Measurements from ENCODE around the gene PAOX.
A peak's percentile ranks its signal among the peaks of the same experiment; 100 is the strongest.

Gene PAOX

GRCh38 chr10:133350283-133350949 is 28.6 kb upstream of the PAOX start:
- no peak for DNase-seq

DNA sequence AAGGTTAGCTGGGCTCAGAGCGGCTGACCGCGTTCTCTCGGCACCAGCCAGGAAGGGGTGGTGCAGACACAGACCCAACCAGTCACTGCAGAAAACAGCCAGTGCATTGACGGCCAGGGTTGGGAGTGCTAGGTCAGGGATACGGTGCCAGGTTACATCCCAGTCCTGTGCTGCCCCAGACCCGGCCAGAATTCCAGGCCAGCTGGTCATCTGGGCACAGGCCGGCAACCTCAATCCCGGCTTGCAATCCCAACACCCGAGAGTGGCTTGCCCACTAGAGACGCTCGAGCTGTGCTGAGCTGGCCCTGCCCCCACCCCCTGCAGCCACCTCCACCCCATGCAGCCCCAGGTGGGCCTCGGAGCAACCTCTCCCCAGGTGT is 28.1 kb upstream of the PAOX start:
- DNase-seq = no peak

GRCh38 chr10:133351408-133352318 is 27.4 kb upstream of the PAOX start:
- DNase-seq = no peak

- no peak for DNase-seq
Measured at GRCh38 chr10:133353202-133353959, 25.7 kb upstream of the PAOX start.

DNA sequence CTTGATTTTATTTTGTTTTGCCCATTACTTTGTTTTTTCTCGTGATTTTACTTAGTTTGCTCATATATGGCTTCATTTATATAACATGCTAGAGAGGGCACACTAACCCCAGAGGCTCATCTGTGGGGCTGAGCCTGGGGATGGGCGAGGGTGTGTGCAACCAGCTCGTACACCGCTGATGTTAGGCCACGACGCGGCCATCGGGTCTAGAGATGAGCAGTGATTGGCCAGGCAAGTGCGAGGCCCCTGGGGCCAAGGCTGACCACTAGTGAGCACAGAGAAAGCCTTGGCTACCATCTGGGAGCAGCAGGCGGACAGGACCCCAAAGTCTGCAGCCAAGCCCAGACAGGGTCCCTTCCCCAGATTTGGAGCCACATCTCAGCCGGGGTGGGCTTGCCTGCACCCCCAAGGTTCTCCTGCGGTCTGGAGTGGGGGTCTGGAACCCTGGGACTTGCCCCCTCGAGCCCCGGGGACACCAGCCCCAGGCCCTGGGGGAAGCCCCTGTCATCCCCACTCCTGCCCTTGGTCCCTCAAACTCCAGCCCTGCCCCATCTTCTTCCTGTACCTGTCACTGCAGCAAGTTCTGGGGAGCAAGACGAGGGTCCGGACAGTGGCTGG is 25.0 kb upstream of the PAOX start:
- DNase-seq = no peak

DNA sequence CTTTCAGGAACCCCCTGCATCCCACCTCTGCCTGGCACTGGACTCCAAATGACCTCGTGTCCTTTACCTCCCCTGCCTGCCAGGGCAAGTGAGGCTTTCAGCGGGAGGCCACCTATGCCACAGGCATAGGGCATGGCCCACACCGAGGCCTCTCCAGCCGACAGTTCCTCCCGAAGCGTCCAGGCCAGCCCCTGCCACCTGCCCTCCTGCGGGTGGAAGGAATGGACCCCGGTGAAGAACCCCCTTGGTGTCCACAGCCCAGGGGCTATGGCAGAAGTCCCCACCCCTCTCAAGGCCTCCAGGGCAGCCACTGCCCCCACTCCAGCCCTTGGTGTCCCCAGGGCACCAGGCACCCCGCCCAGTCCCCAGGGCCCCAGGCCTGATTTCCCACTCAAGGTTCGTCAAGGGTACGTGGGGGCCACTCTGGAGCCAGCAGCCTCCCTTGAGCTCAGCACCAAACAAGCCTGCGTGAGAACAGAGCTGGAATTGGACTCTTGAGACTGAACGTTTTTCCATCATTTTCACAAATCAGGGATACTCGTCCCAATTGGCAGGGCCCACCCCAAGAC is 24.3 kb upstream of the PAOX start:
- no peak for DNase-seq

DNA sequence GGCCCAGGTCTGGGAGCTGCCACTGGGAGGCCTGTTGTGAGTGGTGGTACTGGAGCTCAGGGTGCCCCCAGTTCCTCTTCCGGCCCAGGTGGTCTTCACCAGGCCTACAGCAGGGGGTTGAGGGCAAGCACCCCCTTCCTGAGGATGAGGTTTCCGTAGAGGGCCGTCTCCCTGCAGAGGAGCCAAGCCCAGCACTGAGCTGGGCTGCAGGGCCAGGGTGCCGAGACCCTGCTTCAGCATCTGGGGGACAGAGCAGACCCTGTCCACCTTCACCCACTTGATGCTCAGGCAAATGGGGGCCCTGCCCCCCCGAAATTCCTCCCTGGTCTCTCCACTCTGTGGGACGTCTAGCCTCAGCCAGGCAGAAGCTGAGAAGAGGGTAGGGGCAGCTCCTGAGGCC is 23.8 kb upstream of the PAOX start:
- no peak for DNase-seq

GRCh38 chr10:133355991-133356390 is 23.1 kb upstream of the PAOX start:
- DNase-seq = no peak

- no peak for DNase-seq
Measured at GRCh38 chr10:133356549-133357284, 22.3 kb upstream of the PAOX start.

- DNase-seq = peak; percentile 80
Measured at GRCh38 chr10:133357285-133358161, 21.5 kb upstream of the PAOX start, which contains the start of gene FUOM. FUOM (minus strand) TSS chr10:133358019; CDS start chr10:133358007, 12 bp downstream.

DNA sequence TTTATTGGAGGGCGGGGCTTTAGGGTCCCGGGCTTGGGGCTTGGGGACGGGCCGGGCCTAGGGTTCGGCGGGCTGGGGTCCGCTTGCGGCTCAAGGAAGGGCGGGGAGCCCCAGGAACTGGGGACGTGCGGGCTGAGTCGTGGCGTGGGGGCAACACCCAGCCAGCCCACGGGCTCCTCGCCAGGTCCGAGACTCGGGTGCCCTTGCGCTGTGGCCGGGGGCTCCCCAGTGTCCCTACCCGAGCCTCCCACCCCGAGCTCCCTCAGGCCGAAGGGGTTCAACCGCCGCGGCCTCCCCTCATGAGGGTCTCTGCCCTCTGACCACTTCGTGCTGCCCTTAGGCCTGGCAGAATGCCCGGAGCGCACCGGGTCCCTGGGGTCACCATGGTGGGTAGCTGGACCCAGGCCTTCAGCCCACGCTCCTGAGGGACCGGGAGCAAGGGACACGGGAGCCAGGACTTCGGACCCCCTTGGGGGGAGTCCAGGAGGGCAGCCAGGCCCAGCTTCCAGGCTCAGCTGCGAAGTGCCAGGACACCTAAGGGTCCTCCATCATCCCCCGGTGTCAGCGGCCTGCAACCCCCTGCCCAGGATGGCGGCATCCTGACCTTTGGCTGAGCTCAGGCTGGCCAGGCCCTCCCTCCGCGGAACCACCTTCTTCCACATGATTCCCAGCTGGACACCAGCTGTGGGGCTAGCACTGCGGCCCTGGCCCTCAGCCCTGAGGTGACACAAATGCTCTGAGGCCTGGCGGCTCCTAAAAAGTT is 20.7 kb upstream of the PAOX start:
- DNase-seq = no peak

DNA sequence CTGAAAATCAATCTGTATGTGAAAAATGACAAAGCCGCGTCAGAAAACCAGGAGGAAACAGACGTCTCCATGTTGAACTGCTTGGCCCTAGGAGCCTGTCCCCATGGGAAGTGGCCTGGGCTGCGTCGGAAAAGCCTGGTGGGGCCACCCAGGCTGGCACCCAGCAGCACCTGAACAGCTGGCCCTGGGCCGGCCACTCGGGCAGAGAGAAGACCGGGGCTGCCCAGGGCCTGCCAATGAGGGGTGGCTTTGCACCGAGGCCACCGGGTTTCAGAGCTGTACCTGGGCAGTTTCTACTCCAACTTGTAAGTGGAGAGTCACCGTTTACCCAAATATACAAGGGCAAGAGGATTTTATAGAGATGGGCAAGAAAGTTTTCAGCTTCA is 20.1 kb upstream of the PAOX start:
- DNase-seq = no peak

- DNase-seq = no peak
Measured at GRCh38 chr10:133359554-133359971, 19.5 kb upstream of the PAOX start.

DNA sequence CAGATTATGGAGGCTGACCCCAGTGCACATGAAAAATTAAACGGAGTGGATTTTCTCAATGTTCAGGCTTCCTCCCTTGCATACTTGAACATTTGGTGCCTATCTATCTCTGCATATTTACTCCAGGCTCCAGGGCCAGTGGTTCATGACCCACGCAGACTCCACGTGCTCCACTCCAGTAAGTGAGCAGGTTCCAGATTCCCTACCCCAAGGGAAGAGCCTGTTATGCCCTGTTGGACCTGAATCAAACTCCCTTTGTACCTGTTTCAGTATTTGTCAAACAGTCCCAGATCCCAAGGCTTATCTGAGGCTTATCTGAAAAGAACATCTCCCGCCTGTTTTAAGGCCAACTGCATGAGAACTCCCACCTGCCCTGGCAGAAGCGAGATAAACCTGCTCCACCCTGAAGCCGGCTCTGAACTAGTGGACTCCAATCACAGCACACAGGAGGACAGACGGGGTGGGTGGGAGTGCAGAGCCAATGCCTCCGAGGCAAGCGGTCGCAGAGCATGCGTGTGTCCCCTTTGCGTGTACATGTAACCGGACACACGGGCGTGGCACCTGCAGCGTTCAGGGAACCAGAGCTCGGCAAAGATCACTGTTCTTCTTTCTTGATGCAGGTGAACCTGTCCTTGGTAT is 19.0 kb upstream of the PAOX start:
- DNase-seq = no peak

- DNase-seq = no peak
Measured at GRCh38 chr10:133361227-133361626, 17.8 kb upstream of the PAOX start.

DNA sequence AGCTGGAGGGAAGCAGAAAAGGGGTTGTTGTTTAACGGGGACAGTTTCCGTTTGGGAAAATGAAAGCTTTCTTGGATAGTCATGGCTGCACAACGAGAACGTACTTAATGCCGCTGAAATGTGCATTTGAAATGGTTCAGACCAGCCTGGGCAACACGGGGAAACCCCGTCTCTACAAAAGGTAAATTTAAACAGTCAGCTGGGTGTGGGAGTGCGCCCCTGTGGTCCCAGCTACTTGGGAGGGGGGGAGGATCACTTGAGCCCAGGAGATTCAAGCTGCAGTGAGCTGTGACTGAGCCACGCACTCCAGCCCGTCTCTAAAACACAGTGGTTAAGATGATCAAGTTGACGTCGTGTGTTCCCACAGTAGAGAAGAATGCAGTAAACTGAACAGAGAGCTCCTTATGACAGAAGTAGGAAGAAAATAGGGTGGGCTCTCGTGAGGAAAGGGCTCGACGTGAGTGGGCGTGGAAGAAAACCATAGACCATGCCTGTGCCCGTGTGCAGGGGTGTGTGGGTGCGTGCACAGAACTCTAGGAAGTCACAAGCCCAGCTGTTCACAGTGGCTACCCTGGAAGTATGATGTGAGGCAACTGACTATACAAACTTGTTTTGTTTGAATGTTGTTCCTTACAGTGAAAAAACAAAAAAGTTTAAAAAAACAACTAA is 17.2 kb upstream of the PAOX start:
- DNase-seq = no peak

GRCh38 chr10:133362846-133363245 is 16.2 kb upstream of the PAOX start:
- DNase-seq = no peak

DNA sequence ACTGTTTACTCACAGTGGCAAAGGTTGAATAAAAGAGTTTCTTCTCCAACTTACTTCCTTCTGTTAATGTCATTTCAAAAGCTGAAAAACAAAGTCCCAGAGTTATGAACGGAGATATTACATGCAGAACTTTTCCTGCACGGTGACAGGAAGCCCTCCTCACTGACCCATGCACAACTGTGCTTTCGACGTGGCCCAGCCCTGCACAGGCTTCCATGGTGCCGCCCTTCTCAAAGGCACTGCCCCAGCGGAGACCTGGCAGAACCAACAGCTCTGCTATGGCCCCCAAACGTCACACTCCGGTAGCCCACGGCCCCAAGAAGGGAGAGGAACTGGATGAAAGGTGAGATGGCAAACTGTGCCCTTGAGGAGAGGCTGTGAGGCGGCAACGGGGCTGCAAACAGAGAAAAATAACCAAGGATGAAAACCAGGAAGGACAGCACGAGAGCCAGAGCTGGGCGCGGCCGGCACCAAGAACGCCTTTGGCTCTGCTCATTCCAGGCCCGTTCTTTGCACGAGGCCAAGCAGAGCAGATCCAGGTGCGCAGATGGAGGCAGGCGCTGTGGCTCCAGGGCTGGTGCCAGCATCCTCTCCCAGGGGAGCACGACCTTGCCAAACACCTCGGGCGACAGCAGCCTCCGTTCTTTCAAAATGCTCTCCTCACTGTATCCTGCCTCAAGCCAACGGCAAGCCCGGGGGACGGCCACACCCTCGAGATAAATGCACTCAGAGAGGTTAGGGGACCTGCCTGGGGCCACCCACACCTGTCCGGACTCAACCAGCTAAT is 14.2 kb upstream of the PAOX start:
- DNase-seq = no peak

Measured in stimulated activated CD8-positive, alpha-beta memory T cell treated with anti-CD3 and anti-CD28 coated beads, Interleukin-4, amount 100 ng/mL, for 48 hours (primary cell).